Endothelial cell of umbilical vein (primary cell): ENCODE results near the gene VPS51. TPM values are rescaled to one million over a fixed set of nuclear protein-coding genes. Genes with fewer than 3 reads are reported as not detected.

Experiments used
- BruUV-seq: library from RNA; stranded (reverse); fragments of 400-500 nt; replicated peaks from 2 replicates; lab custom pipeline; 2021; lab: Mats Ljungman, UMichigan
- CTCF ChIA-PET: fragments of 300-600, 350-600 bp; sonication (Branson Sonifier 250); formaldehyde crosslinking; loops from one replicate; lab custom pipeline; 2021; ENCODE audit warnings: antibody characterized with exemption, inconsistent platforms; lab: Charles Lee
- POLR2A ChIA-PET: fragments of 300-600, 350-600 bp; sonication (Branson Sonifier 250); formaldehyde crosslinking; loops from one replicate; lab custom pipeline; 2021; ENCODE audit warnings: antibody characterized with exemption, inconsistent platforms; lab: Charles Lee
- DNase-seq: peaks from one replicate; pipeline ENCODE4 v3.0.0-alpha.2; 2011; ENCODE audit warnings: low read depth, low spot score
- FAIRE-seq: peaks from 2 replicates; lab custom pipeline; 2011; peaks lifted over from hg19 to GRCh38; lab: Jason Lieb, UNC
- H2AFZ ChIP-seq: 2 replicates; pipeline ENCODE4 v1.6.0; 2012; ENCODE audit warnings: low read depth, low read length, control low read depth, inconsistent platforms
- H3K27ac ChIP-seq: 2 replicates; pipeline ENCODE4 v1.5.1; 2011; ENCODE audit warnings: low read depth, mild to moderate bottlenecking, control low read depth, low read length, moderate library complexity; ENCODE audit not compliant: insufficient read depth
- H3K27me3 ChIP-seq, 2 experiments: 2 replicates each; pipeline versions ENCODE4 v1.6.0 to v1.6.1; 2011; ENCODE audit warnings: low read length in 2 of 2, mixed read lengths in 1 of 2; ENCODE audit not compliant: control insufficient read depth in 2 of 2, insufficient read depth in 2 of 2
- H3K36me3 ChIP-seq, 2 experiments: 2 replicates in 1 of 2; 3 replicates in 1 of 2; pipeline ENCODE4 v1.5.1; 2011; ENCODE audit warnings: low read length in 2 of 2, mild to moderate bottlenecking in 1 of 2, moderate library complexity in 1 of 2; ENCODE audit not compliant: control insufficient read depth in 2 of 2, insufficient read depth in 2 of 2; ENCODE audit errors: extremely low read depth in 1 of 2
- H3K4me1 ChIP-seq: 3 replicates; pipeline ENCODE4 v1.5.1; 2011; ENCODE audit warnings: mild to moderate bottlenecking, low read length; ENCODE audit not compliant: control insufficient read depth, insufficient read depth; ENCODE audit errors: extremely low read depth
- H3K4me2 ChIP-seq: 2 replicates; pipeline ENCODE4 v1.6.1; 2011; ENCODE audit warnings: low read length, control low read depth, mixed read lengths; ENCODE audit not compliant: insufficient read depth
- H3K4me3 ChIP-seq, 3 experiments: fragments of 200-600 bp in 1 of 3; sonication (generic), shearing (Covaris generic) in 1 of 3; replicated peaks in 1 of 3; 2 replicates each; pipeline ENCODE4 v1.5.1; 2011 to 2016; ENCODE audit warnings: control low read depth in 3 of 3, low read length in 3 of 3, mild to moderate bottlenecking in 2 of 3, inconsistent platforms in 1 of 3, low read depth in 1 of 3, moderate library complexity in 1 of 3; ENCODE audit not compliant: insufficient read depth in 1 of 3
- H3K79me2 ChIP-seq: 2 replicates; pipeline ENCODE4 v1.6.0; 2012; ENCODE audit warnings: low read length, inconsistent platforms; ENCODE audit not compliant: control insufficient read depth, insufficient read depth
- H3K9ac ChIP-seq: replicated peaks from 2 replicates; pipeline ENCODE3; 2011; ENCODE audit warnings: low read length, control low read depth; ENCODE audit not compliant: insufficient read depth; ENCODE audit errors: extremely low read depth
- H3K9me1 ChIP-seq: replicated peaks from 3 replicates; pipeline ENCODE4 v1.6.0; 2011; ENCODE audit warnings: mild to moderate bottlenecking, low read length; ENCODE audit not compliant: control insufficient read depth, insufficient read depth; ENCODE audit errors: extremely low read depth
- H3K9me3 ChIP-seq: replicated peaks from 2 replicates; pipeline ENCODE4 v1.5.1; 2012; ENCODE audit warnings: low read length, inconsistent platforms; ENCODE audit not compliant: control insufficient read depth, insufficient read depth
- H4K20me1 ChIP-seq: replicated peaks from 2 replicates; pipeline ENCODE3; 2011; ENCODE audit warnings: mild to moderate bottlenecking, low read length; ENCODE audit not compliant: control insufficient read depth, insufficient read depth; ENCODE audit errors: extremely low read depth
- EZH2 ChIP-seq: IDR thresholded peaks from 2 replicates; pipeline ENCODE4 v1.6.1; 2012; ENCODE audit warnings: borderline replicate concordance, low read depth, mild to moderate bottlenecking, moderate library complexity, low read length, inconsistent platforms; ENCODE audit not compliant: severe bottlenecking
- FOS ChIP-seq: IDR thresholded peaks from 2 replicates; pipeline ENCODE4 v1.6.1; 2011; ENCODE audit warnings: mild to moderate bottlenecking, low read length, moderate library complexity, borderline replicate concordance; ENCODE audit not compliant: insufficient read depth
- MYC ChIP-seq: IDR thresholded peaks from one replicate; pipeline ENCODE4 v1.6.1; 2011; ENCODE audit warnings: mild to moderate bottlenecking, low read depth, low read length
- POLR2A ChIP-seq: IDR thresholded peaks from 2 replicates; pipeline ENCODE4 v1.6.1; 2012; ENCODE audit warnings: low read depth, mild to moderate bottlenecking, control low read depth, low read length
- POLR2AphosphoS5 ChIP-seq: IDR thresholded peaks from 2 replicates; pipeline ENCODE4 v1.6.1; 2012; ENCODE audit warnings: low read depth, mild to moderate bottlenecking, control low read depth, low read length, moderate library complexity; ENCODE audit not compliant: insufficient read depth
- dilution Hi-C: fragments of 300-500 bp; cut with MboI; formaldehyde crosslinking; loops from one replicate; pipeline ENCODE4 v1.15.0; 2019; ENCODE audit warnings: low sequenced_read_pairs; ENCODE audit not compliant: extremely low pct_ligation_motif_present
- intact Hi-C: fragments of 100-400 bp; cut with micrococcal nuclease; formaldehyde crosslinking; loops from one replicate; pipeline ENCODE4 v1.10.0; 2022
- polyA plus RNA-seq, 4 experiments: library from polyadenylated mRNA; depleted of rRNA in 3 of 4; stranded (reverse) in 3 of 4; unstranded in 1 of 4; fragments of >200 nt; gene quantifications; 2 replicates each; pipeline versions ENCODE4 v1.2.1 to v1.2.3, GENCODE V29; 2011 to 2012; ENCODE audit warnings: missing spikeins in 1 of 4
- total RNA-seq: library from RNA; stranded (reverse); gene quantifications from 2 replicates; pipeline ENCODE4 v1.2.3, GENCODE V29; 2021
- TF ChIP-seq, protein P1 (sequence below): IDR thresholded peaks from 2 replicates; pipeline ENCODE4 v1.6.1; 2011; ENCODE audit not compliant: insufficient read depth, insufficient read length
- TF ChIP-seq, protein P2 (sequence below), 2 donors: IDR thresholded peaks; 1 replicate in 1 of 2; 2 replicates in 1 of 2; pipeline ENCODE4 v1.5.1; 2011; ENCODE audit warnings: low read length in 2 of 2, mild to moderate bottlenecking in 2 of 2, moderate library complexity in 2 of 2, control low read depth in 1 of 2, inconsistent platforms in 1 of 2, low read depth in 1 of 2; ENCODE audit not compliant: insufficient read depth in 1 of 2; ENCODE audit errors: extremely low read depth in 1 of 2

The VPS51 gene
- total and polyA plus RNA-seq, 2 donors (not counting 3 experiments of a cell fraction or from before 2014, with no cell fraction given) = 108 to 146 TPM

DNA sequence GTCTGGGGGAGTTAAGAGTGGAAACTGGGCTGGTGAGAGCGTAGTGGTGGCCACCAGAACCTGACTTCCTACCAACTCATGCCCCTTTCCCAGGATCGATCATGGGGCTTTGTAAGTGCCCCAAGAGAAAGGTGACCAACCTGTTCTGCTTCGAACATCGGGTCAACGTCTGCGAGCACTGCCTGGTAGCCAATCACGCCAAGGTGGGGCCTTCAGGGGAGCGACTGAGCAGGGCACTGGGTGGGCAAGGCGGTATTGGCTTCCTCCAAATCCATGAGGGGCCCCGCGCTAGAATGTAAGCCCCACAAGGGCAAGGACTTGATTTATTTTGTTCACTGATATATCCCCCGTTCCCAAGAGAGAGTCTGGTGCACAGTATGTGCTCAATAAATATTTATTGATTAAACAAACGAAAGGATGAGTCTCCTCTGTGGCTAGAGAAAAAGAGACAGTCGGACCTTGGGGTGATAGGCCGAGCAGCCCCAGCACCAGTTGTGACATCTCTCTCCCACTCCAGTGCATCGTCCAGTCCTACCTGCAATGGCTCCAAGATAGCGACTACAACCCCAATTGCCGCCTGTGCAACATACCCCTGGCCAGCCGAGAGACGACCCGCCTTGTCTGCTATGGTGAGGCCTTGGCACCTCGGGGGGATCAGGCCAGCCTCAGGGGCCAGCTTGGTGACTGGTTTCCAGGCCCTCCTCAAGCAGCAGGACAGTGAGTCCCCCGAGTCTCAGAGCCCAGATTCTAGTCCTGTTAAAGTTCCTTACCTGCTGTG lies 11.2 kb upstream of the VPS51 start:
- peak overlapping the region; percentile 96 for H3K9ac ChIP-seq
- peaks cover 34% of the 10 kb centered on the region for H3K79me2 ChIP-seq
- DNase-seq (no peak), FAIRE-seq (no peak)
- H3K4me1 ChIP-seq = peaks cover 17% of the 10 kb centered on the region
- no peaks in the 10 kb centered on the region for H3K27me3 ChIP-seq
- H3K36me3 ChIP-seq = peaks cover 5 to 28% of the 10 kb centered on the region in 2 experiments
- ChIA-PET CTCF (no interaction called here), POLR2A (interaction anchor here (0.6 to 2.0 kb wide), 2 partner anchors 17 to 38 kb away, joined by 4 to 6 read pairs; partner anchors contain the start of genes FAU and MRPL49)
- peak overlapping the region; percentile 84 for H3K4me2 ChIP-seq
- BruUV-seq = TSS peak; percentile 52
- no peaks in the 10 kb centered on the region for H3K9me3 ChIP-seq
- H3K27ac ChIP-seq = peak overlapping the region; percentile 61
- H4K20me1 ChIP-seq = no peaks in the 10 kb centered on the region
- dilution Hi-C loops = no loop called here
- peak overlapping the region; percentile 56 to 92 (median 83) for H3K4me3 ChIP-seq
- no peaks in the 10 kb centered on the region for H3K9me1 ChIP-seq
- TF ChIP-seq, protein P1, sequence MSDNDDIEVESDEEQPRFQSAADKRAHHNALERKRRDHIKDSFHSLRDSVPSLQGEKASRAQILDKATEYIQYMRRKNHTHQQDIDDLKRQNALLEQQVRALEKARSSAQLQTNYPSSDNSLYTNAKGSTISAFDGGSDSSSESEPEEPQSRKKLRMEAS = no peak
- TF ChIP-seq POLR2AphosphoS5 = no peak
- no peak for TF ChIP-seq EZH2
- TF ChIP-seq, protein P2, sequence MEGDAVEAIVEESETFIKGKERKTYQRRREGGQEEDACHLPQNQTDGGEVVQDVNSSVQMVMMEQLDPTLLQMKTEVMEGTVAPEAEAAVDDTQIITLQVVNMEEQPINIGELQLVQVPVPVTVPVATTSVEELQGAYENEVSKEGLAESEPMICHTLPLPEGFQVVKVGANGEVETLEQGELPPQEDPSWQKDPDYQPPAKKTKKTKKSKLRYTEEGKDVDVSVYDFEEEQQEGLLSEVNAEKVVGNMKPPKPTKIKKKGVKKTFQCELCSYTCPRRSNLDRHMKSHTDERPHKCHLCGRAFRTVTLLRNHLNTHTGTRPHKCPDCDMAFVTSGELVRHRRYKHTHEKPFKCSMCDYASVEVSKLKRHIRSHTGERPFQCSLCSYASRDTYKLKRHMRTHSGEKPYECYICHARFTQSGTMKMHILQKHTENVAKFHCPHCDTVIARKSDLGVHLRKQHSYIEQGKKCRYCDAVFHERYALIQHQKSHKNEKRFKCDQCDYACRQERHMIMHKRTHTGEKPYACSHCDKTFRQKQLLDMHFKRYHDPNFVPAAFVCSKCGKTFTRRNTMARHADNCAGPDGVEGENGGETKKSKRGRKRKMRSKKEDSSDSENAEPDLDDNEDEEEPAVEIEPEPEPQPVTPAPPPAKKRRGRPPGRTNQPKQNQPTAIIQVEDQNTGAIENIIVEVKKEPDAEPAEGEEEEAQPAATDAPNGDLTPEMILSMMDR (IDR thresholded peaks at IDR 0.05; ENCODE audit: extremely low read depth in 1 of 2, insufficient read depth in 1 of 2, low read depth in 1 of 2, low read length in 2 of 2) = no peak
- TF ChIP-seq MYC = no peak
- TF ChIP-seq POLR2A = no peak
- no peak for TF ChIP-seq FOS
- peak overlapping the region; percentile 25 for H2AFZ ChIP-seq
- intact Hi-C loops = loop anchor here (1.0 to 2.0 kb wide), 3 partner anchors 12 to 33 kb away; partner anchors contain the start of genes TM7SF2, VPS51 and ZNHIT2
